IMR-90 (cell line): ENCODE results near the gene DUSP8.
"Not testable (repeated sequence)": the region's sequence is repeated elsewhere in the genome, so short reads cannot be mapped to it uniquely, and the experiment has no call there.

Experiments used
- BHLHE40 ChIP-seq: fragments of 150-350 bp; IDR thresholded peaks from 2 replicates; pipeline ENCODE4 v1.6.1; 2016; ENCODE audit warnings: mild to moderate bottlenecking, low read depth, low read length
- CEBPB ChIP-seq: IDR thresholded peaks from 2 replicates; pipeline ENCODE4 v1.6.1; 2012; ENCODE audit warnings: low read depth, low read length, improper control_type of control experiment
- CTCF ChIP-seq: conservative IDR thresholded peaks from 2 replicates; pipeline ENCODE4 v1.5.1; 2012; ENCODE audit warnings: mild to moderate bottlenecking, low read depth, low read length, improper control_type of control experiment
- ELK1 ChIP-seq: fragments of 150-350 bp; IDR thresholded peaks from 2 replicates; pipeline ENCODE4 v1.6.1; 2016; ENCODE audit warnings: low read depth, mild to moderate bottlenecking, low read length, moderate library complexity, borderline replicate concordance
- FOS ChIP-seq: fragments of 150-350 bp; IDR thresholded peaks from 2 replicates; pipeline ENCODE4 v1.6.1; 2016; ENCODE audit warnings: low read depth, low read length
- NFE2L2 ChIP-seq: fragments of 150-350 bp; IDR thresholded peaks from 2 replicates; pipeline ENCODE4 v1.6.1; 2016; ENCODE audit warnings: low read depth, mild to moderate bottlenecking, low read length
- POLR2A ChIP-seq: IDR thresholded peaks from 2 replicates; pipeline ENCODE4 v1.6.1; 2012; ENCODE audit warnings: mild to moderate bottlenecking, low read depth, low read length
- RAD21 ChIP-seq: IDR thresholded peaks from 2 replicates; pipeline ENCODE4 v1.6.1; 2012; ENCODE audit warnings: low read length, improper control_type of control experiment
- RCOR1 ChIP-seq: IDR thresholded peaks from 2 replicates; pipeline ENCODE4 v1.6.1; 2012; ENCODE audit warnings: mild to moderate bottlenecking, low read length, improper control_type of control experiment; ENCODE audit not compliant: insufficient replicate concordance
- RFX5 ChIP-seq: IDR thresholded peaks from 2 replicates; pipeline ENCODE4 v1.8.0; 2012; ENCODE audit warnings: low read depth, mild to moderate bottlenecking, low read length, moderate library complexity
- SMC3 ChIP-seq: fragments of 150-350 bp; IDR thresholded peaks from 2 replicates; pipeline ENCODE4 v1.6.1; 2016; ENCODE audit warnings: low read depth, mild to moderate bottlenecking, antibody characterized with exemption, low read length, moderate library complexity
- TF ChIP-seq, protein P1 (sequence below): fragments of 150-350 bp; IDR thresholded peaks from 2 replicates; pipeline ENCODE4 v1.6.1; 2017; ENCODE audit warnings: mild to moderate bottlenecking, antibody characterized with exemption, low read length, low read depth

GRCh38 chr11:1510351-1510750 lies 61.7 kb downstream of the DUSP8 start:
- TF ChIP-seq CTCF, CEBPB, RAD21, SMC3, FOS, ELK1, POLR2A, RFX5, RCOR1, BHLHE40, NFE2L2: not testable (repeated sequence)
- TF ChIP-seq, protein P1, sequence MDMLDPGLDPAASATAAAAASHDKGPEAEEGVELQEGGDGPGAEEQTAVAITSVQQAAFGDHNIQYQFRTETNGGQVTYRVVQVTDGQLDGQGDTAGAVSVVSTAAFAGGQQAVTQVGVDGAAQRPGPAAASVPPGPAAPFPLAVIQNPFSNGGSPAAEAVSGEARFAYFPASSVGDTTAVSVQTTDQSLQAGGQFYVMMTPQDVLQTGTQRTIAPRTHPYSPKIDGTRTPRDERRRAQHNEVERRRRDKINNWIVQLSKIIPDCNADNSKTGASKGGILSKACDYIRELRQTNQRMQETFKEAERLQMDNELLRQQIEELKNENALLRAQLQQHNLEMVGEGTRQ: not testable (repeated sequence)
